ENCODE data around the gene ADAM23.

GRCh38 chr2:206452242-206452641, 8.9 kb downstream of the ADAM23 start:
- TF ChIP-seq POLR2A (IDR thresholded peaks at IDR 0.05) (no peak), CTCF (IDR thresholded peaks at IDR 0.05) (no peak)
